Pancreas (tissue), 10 donors: ENCODE data around the gene SLMAP. TPM values are rescaled to one million over a fixed set of nuclear protein-coding genes. Genes with fewer than 3 reads are reported as not detected.

ENCODE experiments used
- ATAC-seq, 4 donors: fragments of 200-7000 bp; cut with Tn5 transposase; one replicate each; pipeline versions ENCODE4 v1.8.0 to v1.9.1; 2020; ENCODE audit warnings: mild to moderate bottlenecking in 4 of 4, moderate library complexity in 4 of 4
- DNase-seq, 6 donors: peaks; one replicate each; pipeline ENCODE4 v3.0.0-alpha.2; 2020
- FAIRE-seq: peaks from 2 replicates; lab custom pipeline; 2012; peaks lifted over from hg19 to GRCh38; lab: Jason Lieb, UNC
- H3K27ac ChIP-seq, 4 donors: fragments of 200-600 bp; sonication (generic); 1 replicate in 3 of 4; 2 replicates in 1 of 4; pipeline versions ENCODE4 v1.5.0 to v1.8.0; 2020
- H3K27me3 ChIP-seq, 4 donors: fragments of 200-600 bp; one replicate each; pipeline ENCODE4 v1.8.0; 2021
- H3K36me3 ChIP-seq, 3 donors: fragments of 200-600 bp; sonication (generic) in 1 of 3; one replicate each; pipeline versions ENCODE4 v1.5.0 to v1.8.0; 2020 to 2021
- H3K4me1 ChIP-seq, 3 donors: fragments of 200-600 bp; one replicate each; pipeline ENCODE4 v1.8.0; 2021
- H3K4me3 ChIP-seq, 4 donors: fragments of 200-600 bp; sonication (generic) in 2 of 4; one replicate each; pipeline versions ENCODE4 v1.5.0 to v1.8.0; 2020 to 2021
- H3K9me3 ChIP-seq, 4 donors: fragments of 200-600 bp; one replicate each; pipeline ENCODE4 v1.8.0; 2021
- WGBS, 2 donors: extraction: QIAGEN DNeasy Blood & Tissue Kit; methylation state at CpG; one replicate each; pipeline ENCODE4 v1.1.7; 2013; 5-methylcytosine and 5-hydroxymethylcytosine counted together
- intact Hi-C, 3 donors: fragments of 100-400 bp; cut with DNase I; formaldehyde crosslinking; loops; one replicate each; pipeline versions ENCODE4 v1.11.1 to v1.14.2; 2022
- polyA plus RNA-seq, 2 donors: library from polyadenylated mRNA; stranded (reverse); fragments of 200-250 nt; gene quantifications; one replicate each; pipeline ENCODE4 v1.2.3, GENCODE V29; 2013
- total RNA-seq, 6 donors: library from RNA; stranded (reverse); fragmentation: NEBNext Ultra II Directional in 4 of 6; extraction: Animal tissue kit (Norgen Biotek cat#: 25700) in 4 of 6; gene quantifications; one replicate each; pipeline versions ENCODE4 v1.2.1 to v1.2.4, GENCODE V29; 2021 to 2023
- TF ChIP-seq, protein P1 (sequence below), 4 donors: fragments of 200-600 bp; sonication (generic) in 3 of 4; IDR thresholded peaks; one replicate each; pipeline versions ENCODE4 v1.5.0 to v1.8.0; 2021; ENCODE audit warnings: antibody characterized with exemption in 4 of 4
- donor health status: healthy with polysubstance abuse.
- donor health status: DM: no; HTN: no; CAD: no; lungs with moderate emphysema.
- donor health status: DM: no; HTN: no; CAD: no.
- donor health status: control.
- donor health status: control.
- donor health status: Bipolar disorder and iron deficiency.
- donor health status: DM: yes; HTN: yes; CAD: no.
- donor health status: DM: no; HTN: no; CAD: no.
- donor health status: DM: no; HTN: no; CAD: no.
- donor health status: DM: yes; HTN: yes; CAD: no.

Gene SLMAP
- total and polyA plus RNA-seq, 8 donors = 9.0 to 39.6 (median 22.7) TPM

DNA sequence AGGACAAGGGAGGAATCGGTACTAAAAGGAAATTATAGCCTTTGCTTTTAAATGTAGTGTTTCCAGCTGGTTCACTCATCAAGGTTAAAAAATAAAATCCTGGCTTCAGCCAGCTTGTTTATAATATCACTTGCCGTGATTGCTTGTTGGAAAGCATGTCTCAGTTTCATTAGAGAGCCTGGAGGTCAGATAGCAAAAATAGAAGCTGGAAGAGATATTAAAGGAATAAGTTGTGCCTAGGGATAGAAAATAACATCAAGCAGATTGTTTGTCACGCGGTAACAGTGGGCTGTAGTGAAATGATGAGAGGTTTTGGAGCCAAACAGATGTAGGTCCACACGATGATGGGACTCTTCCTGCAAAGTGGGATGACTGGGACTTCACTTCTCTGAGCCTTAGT is 17.7 kb upstream of the SLMAP start:
- H3K27ac ChIP-seq = no peak overlapping the region
- no peak for FAIRE-seq
- DNase-seq = no peak
- ATAC-seq = no peak
- no peaks in the 10 kb centered on the region for H3K36me3 ChIP-seq
- TF ChIP-seq, protein P1, sequence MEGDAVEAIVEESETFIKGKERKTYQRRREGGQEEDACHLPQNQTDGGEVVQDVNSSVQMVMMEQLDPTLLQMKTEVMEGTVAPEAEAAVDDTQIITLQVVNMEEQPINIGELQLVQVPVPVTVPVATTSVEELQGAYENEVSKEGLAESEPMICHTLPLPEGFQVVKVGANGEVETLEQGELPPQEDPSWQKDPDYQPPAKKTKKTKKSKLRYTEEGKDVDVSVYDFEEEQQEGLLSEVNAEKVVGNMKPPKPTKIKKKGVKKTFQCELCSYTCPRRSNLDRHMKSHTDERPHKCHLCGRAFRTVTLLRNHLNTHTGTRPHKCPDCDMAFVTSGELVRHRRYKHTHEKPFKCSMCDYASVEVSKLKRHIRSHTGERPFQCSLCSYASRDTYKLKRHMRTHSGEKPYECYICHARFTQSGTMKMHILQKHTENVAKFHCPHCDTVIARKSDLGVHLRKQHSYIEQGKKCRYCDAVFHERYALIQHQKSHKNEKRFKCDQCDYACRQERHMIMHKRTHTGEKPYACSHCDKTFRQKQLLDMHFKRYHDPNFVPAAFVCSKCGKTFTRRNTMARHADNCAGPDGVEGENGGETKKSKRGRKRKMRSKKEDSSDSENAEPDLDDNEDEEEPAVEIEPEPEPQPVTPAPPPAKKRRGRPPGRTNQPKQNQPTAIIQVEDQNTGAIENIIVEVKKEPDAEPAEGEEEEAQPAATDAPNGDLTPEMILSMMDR (IDR thresholded peaks at IDR 0.05) = no peak
- H3K27me3 ChIP-seq = no peaks in the 10 kb centered on the region
- no peak overlapping the region for H3K4me3 ChIP-seq
- intact Hi-C loops = no loop called here
- WGBS, 2 donors = 74 to 78% methylated on average over 5 of the region's 5 CpGs
- no peaks in the 10 kb centered on the region for H3K4me1 ChIP-seq
- H3K9me3 ChIP-seq = no peaks in the 10 kb centered on the region

DNA sequence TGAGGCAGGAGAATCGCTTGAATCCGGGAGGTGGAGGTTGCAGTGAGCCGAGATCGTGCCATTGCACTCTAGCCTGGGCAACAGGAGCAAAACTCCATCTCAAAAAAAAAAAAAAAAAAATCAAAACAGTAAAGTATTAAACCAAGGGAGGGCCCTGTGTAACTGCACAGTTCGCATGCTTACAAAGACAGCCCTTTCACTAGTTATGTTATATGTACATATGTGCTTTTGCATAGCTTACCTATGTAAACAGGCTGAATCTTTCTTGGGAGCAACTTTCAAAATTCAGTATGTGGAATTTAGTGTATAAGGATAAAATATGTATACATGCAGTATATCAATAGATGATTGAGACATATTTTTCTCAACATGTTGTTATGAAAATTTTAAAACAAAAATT is 16.1 kb upstream of the SLMAP start:
- intact Hi-C loops = no loop called here
- no peak overlapping the region for H3K4me3 ChIP-seq
- 87 to 88% methylated on average over 5 of the region's 5 CpGs for WGBS, 2 donors
- TF ChIP-seq, protein P1 (IDR thresholded peaks at IDR 0.05) = no peak
- DNase-seq (no peak), ATAC-seq (no peak), FAIRE-seq (no peak)
- no peaks in the 10 kb centered on the region for H3K36me3 ChIP-seq
- H3K27ac ChIP-seq = no peak overlapping the region
- no peaks in the 10 kb centered on the region for H3K9me3 ChIP-seq
- no peaks in the 10 kb centered on the region for H3K4me1 ChIP-seq
- H3K27me3 ChIP-seq = no peaks in the 10 kb centered on the region

DNA sequence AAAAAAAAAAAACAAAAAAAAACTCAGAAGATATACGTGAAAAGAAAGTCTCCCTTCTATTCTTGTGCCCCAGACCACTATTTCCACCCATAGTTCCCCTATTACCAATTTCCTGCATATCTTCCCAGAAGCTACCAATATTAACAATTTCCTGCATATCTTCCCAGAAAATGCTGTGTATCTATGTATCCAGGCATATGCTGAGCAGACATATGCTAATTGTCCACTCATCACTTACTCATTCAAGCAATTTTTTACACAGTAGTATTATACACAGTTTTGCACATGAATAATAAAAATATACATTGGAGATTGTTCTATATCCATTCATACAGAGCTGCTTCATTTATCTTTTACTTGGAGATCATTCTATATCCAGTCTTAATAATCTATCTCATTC is 12.6 kb upstream of the SLMAP start:
- TF ChIP-seq, protein P1 (IDR thresholded peaks at IDR 0.05) = no peak
- intact Hi-C loops = no loop called here
- ATAC-seq (no peak), DNase-seq (no peak), FAIRE-seq (no peak)
- no peaks in the 10 kb centered on the region for H3K4me1 ChIP-seq
- no peaks in the 10 kb centered on the region for H3K9me3 ChIP-seq
- no peak overlapping the region for H3K4me3 ChIP-seq
- 74 to 93% methylated on average over 1 of the region's 1 CpG for WGBS, 2 donors
- no peaks in the 10 kb centered on the region for H3K27me3 ChIP-seq
- no peak overlapping the region for H3K27ac ChIP-seq
- H3K36me3 ChIP-seq = no peaks in the 10 kb centered on the region

DNA sequence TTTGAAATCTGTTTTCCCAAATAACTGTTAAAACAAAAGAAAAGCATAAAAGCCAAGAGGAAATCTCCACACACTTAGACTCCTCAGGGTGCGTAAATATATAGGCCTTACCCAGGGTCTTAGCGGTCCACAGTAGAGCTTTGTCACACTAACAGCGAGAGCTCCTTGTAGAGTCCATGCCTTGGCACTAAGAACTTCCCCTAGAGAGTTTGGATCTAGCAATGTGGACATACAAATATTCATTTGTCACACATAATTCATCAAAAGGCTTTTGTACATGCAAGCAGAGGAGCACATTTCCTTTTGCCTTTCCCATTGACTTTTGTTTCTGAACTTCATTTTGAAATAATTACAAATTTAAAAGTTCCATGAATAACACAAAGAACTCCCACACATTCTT is 11.0 kb upstream of the SLMAP start:
- no peak for ATAC-seq
- TF ChIP-seq, protein P1 (IDR thresholded peaks at IDR 0.05) = no peak
- Histone ChIP-seq H3K4me1 (no peaks in the 10 kb centered on the region), H3K27ac (no peak overlapping the region), H3K27me3 (no peaks in the 10 kb centered on the region), H3K36me3 (no peaks in the 10 kb centered on the region), H3K4me3 (no peak overlapping the region), H3K9me3 (no peaks in the 10 kb centered on the region)
- FAIRE-seq = no peak
- 90 to 96% methylated on average over 3 of the region's 3 CpGs for WGBS, 2 donors
- no peak for DNase-seq
- intact Hi-C loops = no loop called here

DNA sequence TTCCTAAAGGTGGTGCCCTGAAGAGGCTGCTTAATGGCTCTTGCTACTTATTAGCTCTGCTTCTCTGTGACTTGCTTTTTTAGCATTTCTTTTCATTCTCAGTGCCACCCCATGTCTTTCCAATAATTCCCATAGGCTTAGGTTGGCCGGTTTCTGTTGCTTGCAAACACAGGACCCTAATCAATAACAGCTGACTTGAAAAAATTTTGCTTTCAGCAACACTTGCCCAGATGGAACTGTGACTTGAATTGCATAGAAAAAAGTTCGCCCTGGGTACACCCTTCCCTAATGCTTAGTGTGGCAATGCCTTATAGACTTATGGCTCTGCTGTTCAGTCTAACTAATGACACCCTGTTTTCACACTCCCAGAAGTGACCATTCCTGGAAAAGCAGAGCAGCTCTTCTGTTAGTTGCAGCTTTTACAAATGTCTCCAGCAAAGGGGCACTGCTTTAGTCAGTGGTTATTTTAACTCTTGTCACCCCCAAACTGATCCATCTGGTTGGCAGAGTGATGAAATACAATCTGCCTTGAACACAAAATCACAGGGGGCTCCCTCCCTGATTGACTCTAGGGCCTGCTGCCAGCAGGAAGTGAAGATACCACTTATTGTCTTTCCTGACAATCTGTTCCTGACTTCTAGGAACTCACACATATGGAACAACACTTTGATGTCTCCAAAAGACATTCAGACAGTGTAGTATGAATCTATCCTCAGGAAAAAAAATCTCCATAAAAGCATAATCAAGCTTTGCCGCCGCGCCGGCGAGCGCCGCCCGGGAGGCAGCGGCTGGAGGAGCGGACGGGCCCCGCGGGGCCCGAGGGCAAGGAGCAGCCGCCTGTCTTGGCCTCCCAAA is 9.7 kb upstream of the SLMAP start:
- H3K36me3 ChIP-seq = no peaks in the 10 kb centered on the region
- ATAC-seq (no peak), FAIRE-seq (no peak), DNase-seq (no peak)
- H3K27me3 ChIP-seq = no peaks in the 10 kb centered on the region
- 89 to 94% methylated on average over 15 to 17 of the region's 17 CpGs for WGBS, 2 donors
- intact Hi-C loops = no loop called here
- no peak overlapping the region for H3K27ac ChIP-seq
- H3K4me3 ChIP-seq = no peak overlapping the region
- TF ChIP-seq, protein P1 (IDR thresholded peaks at IDR 0.05) = no peak
- H3K4me1 ChIP-seq = no peaks in the 10 kb centered on the region
- no peaks in the 10 kb centered on the region for H3K9me3 ChIP-seq
